Gastrocnemius medialis (tissue), 4 donors: Measurements from ENCODE around the gene IQGAP2. TPM values are rescaled to one million over a fixed set of nuclear protein-coding genes. Genes with fewer than 3 reads are reported as not detected.

Experiments
- ATAC-seq, 2 donors: fragments of 150-250 bp; one replicate each; pipeline ENCODE4 v1.9.1; 2016
- DNase-seq, 2 donors: peaks; one replicate each; pipeline ENCODE4 v3.0.0-alpha.2; 2019
- H3K27ac ChIP-seq, 4 donors: fragments of 200-600 bp; sonication (generic); 1 replicate in 1 of 4; 2 replicates in 3 of 4; pipeline ENCODE4 v1.5.1; 2016 to 2018; ENCODE audit warnings: mild to moderate bottlenecking in 2 of 4, moderate library complexity in 1 of 4
- H3K27me3 ChIP-seq, 3 donors: fragments of 200-600 bp; sonication (generic) in 2 of 3; 1 replicate in 1 of 3; 2 replicates in 2 of 3; pipeline versions ENCODE4 v1.5.1 to v1.6.0; 2016 to 2019; ENCODE audit warnings: mild to moderate bottlenecking in 1 of 3, moderate library complexity in 1 of 3
- H3K36me3 ChIP-seq, 2 donors: fragments of 200-600 bp; sonication (generic) in 1 of 2; one replicate each; pipeline ENCODE4 v1.5.1; 2017 to 2018
- H3K4me1 ChIP-seq, 2 donors: fragments of 200-600 bp; sonication (generic) in 1 of 2; one replicate each; pipeline ENCODE4 v1.5.1; 2016 to 2017; ENCODE audit warnings: mild to moderate bottlenecking in 2 of 2
- H3K4me3 ChIP-seq, 4 donors: fragments of 200-600 bp; sonication (generic) in 3 of 4; 1 replicate in 1 of 4; 2 replicates in 3 of 4; pipeline ENCODE4 v1.5.1; 2016 to 2019; ENCODE audit warnings: mild to moderate bottlenecking in 2 of 4
- H3K9me3 ChIP-seq, 3 donors: fragments of 200-600 bp; sonication (generic) in 2 of 3; 1 replicate in 1 of 3; 2 replicates in 2 of 3; pipeline ENCODE4 v1.5.1; 2016 to 2019
- CTCF ChIP-seq, 5 experiments: fragments of 450-650 bp in 3 of 5; fragments of 200-600 bp in 2 of 5; sonication (generic) in 2 of 5; IDR thresholded peaks in 4 of 5; conservative IDR thresholded peaks in 1 of 5; 1 replicate in 4 of 5; 2 replicates in 1 of 5; pipeline ENCODE4 v1.5.1; 2016 to 2019; ENCODE audit warnings: antibody characterized with exemption in 5 of 5, mild to moderate bottlenecking in 3 of 5, moderate library complexity in 3 of 5
- POLR2A ChIP-seq, 2 donors: fragments of 450-650 bp; IDR thresholded peaks; one replicate each; pipeline ENCODE4 v1.6.1; 2017; ENCODE audit warnings: antibody characterized with exemption in 2 of 2, mild to moderate bottlenecking in 2 of 2, moderate library complexity in 2 of 2
- in situ Hi-C, 4 donors: fragments of 200-750 bp; cut with MboI; loops; one replicate each; pipeline versions ENCODE4 v1.15.0 to v1.8.0; 2017; ENCODE audit warnings: low sequenced_read_pairs in 4 of 4
- intact Hi-C: fragments of 100-400 bp; cut with DNase I; formaldehyde crosslinking; loops from one replicate; pipeline ENCODE4 v1.15.1; 2023; ENCODE audit warnings: low total_unique reads
- total RNA-seq, 4 donors: library from RNA; depleted of rRNA; stranded (reverse); fragments of >200 nt; gene quantifications; one replicate each; pipeline versions ENCODE4 v1.1.0 to v1.2.3, GENCODE V29; 2016

IQGAP2 gene
- total RNA-seq, 4 donors from 2014 or later: 1.5 to 6.8 (median 2.5) TPM

- intact Hi-C loops: no loop called here
- ATAC-seq (no peak), DNase-seq (no peak)
- TF ChIP-seq CTCF (IDR thresholded peaks at IDR 0.05 in 4 of 5, conservative IDR thresholded peaks at IDR 0.05 in 1 of 5) (no peak), POLR2A (IDR thresholded peaks at IDR 0.05) (no peak)
- Histone ChIP-seq H3K9me3 (no peaks in the 10 kb centered on the region), H3K36me3 (no peaks in the 10 kb centered on the region), H3K4me3 (no peak overlapping the region), H3K4me1 (peaks cover 0 to 7% of the 10 kb centered on the region in 2 donors), H3K27ac (no peak overlapping the region), H3K27me3 (no peaks in the 10 kb centered on the region)
- in situ Hi-C loops: no loop called here
Observed at GRCh38 chr5:76688836-76689235, 285.8 kb downstream of the IQGAP2 start.

DNA sequence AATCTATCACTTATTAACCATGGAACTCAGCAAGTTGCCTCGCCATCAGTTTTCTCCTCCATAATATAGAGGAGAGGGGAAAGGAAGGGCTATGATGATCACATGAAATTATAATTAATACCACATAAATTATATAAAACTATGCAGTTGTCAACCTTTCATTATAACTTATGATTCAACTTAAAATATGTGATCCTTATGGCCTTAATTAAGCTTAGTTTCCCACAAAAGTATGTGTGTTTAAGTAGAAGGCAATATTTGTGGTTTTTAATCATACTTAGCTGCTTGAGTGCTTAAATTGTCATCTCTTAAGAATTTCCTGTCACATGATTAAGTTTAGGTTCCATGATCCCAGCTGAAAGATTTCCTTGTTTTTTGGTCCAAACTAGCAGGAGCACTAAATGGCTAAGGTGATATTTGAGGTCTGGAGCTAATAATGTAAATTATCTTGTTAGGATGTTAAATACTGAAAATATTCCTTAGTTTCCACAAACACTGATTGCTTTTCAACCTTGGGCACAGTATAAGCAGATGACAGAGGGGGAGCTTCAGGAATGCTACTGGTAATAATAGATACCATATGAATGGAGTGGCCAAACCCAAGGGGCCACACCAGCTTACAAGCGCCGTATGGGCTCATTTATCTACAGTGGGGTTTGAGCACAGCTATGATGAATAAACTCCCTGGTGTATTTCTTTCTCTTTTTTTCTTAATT lies 286.4 kb downstream of the IQGAP2 start:
- Histone ChIP-seq H3K4me1 (peaks cover 0 to 7% of the 10 kb centered on the region in 2 donors), H3K27ac (no peak overlapping the region), H3K4me3 (no peak overlapping the region), H3K9me3 (no peaks in the 10 kb centered on the region), H3K27me3 (no peaks in the 10 kb centered on the region), H3K36me3 (no peaks in the 10 kb centered on the region)
- no peak for DNase-seq
- intact Hi-C loops: no loop called here
- in situ Hi-C loops: no loop called here
- TF ChIP-seq POLR2A (IDR thresholded peaks at IDR 0.05): no peak
- no peak for TF ChIP-seq CTCF (IDR thresholded peaks at IDR 0.05 in 4 of 5, conservative IDR thresholded peaks at IDR 0.05 in 1 of 5)
- ATAC-seq: no peak

GRCh38 chr5:76690037-76690679 lies 287.1 kb downstream of the IQGAP2 start:
- no peak for ATAC-seq

GRCh38 chr5:76690704-76691466 lies 287.8 kb downstream of the IQGAP2 start:
- Histone ChIP-seq H3K27ac (no peak overlapping the region), H3K9me3 (no peaks in the 10 kb centered on the region), H3K27me3 (no peaks in the 10 kb centered on the region), H3K36me3 (no peaks in the 10 kb centered on the region), H3K4me1 (peaks cover 0 to 7% of the 10 kb centered on the region in 2 donors), H3K4me3 (no peak overlapping the region)
- intact Hi-C loops: no loop called here
- TF ChIP-seq POLR2A (IDR thresholded peaks at IDR 0.05) (no peak), CTCF (IDR thresholded peaks at IDR 0.05 in 4 of 5, conservative IDR thresholded peaks at IDR 0.05 in 1 of 5) (no peak)
- ATAC-seq (no peak), DNase-seq (no peak)
- in situ Hi-C loops: no loop called here

More at GRCh38 chr5:76690037-76690679, 287.1 kb downstream of the IQGAP2 start:
- Histone ChIP-seq H3K27me3 (no peaks in the 10 kb centered on the region), H3K36me3 (no peaks in the 10 kb centered on the region), H3K4me3 (no peak overlapping the region), H3K9me3 (no peaks in the 10 kb centered on the region), H3K4me1 (peaks cover 0 to 7% of the 10 kb centered on the region in 2 donors), H3K27ac (no peak overlapping the region)
- in situ Hi-C loops: no loop called here
- TF ChIP-seq POLR2A (IDR thresholded peaks at IDR 0.05): no peak
- no peak for TF ChIP-seq CTCF (IDR thresholded peaks at IDR 0.05 in 4 of 5, conservative IDR thresholded peaks at IDR 0.05 in 1 of 5)
- no peak for DNase-seq
- intact Hi-C loops: no loop called here
